Fibroblast of gingiva (primary cell): Measurements from ENCODE around the gene PHF20.
"Not testable (repeated sequence)": the region's sequence is repeated elsewhere in the genome, so short reads cannot be mapped to it uniquely, and the experiment has no call there.

Experiments
- DNase-seq: peaks from one replicate; pipeline ENCODE4 v3.0.0-alpha.2; 2011; ENCODE audit warnings: low read depth

The PHF20 gene

GRCh38 chr20:35885212-35885611 is 113.4 kb downstream of the PHF20 start:
- DNase-seq = no peak

GRCh38 chr20:35886537-35886936 is 114.7 kb downstream of the PHF20 start:
- DNase-seq = no peak

- no peak for DNase-seq
These were observed 115.7 kb downstream of the PHF20 start for GRCh38 chr20:35887393-35888064.

DNA sequence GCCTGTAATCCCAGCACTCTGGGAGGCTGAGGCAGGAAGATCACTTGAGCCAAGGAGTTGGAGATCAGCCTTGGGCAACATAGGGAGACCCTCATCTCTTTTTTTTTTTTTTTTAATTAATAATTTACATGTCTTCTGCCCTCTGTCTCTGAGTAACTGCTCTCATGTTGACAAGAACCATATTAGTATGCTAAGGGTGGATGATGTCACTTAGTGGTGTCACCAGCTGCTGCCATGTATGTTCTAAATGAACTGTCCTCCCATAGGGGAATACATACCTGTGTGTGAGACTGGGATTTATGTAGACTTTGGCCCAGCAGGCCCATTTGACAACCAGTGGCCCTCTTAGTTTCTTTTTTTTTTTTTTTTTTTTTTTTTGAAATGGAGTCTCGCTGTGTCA is 116.8 kb downstream of the PHF20 start:
- peak; percentile 34 for DNase-seq

DNA sequence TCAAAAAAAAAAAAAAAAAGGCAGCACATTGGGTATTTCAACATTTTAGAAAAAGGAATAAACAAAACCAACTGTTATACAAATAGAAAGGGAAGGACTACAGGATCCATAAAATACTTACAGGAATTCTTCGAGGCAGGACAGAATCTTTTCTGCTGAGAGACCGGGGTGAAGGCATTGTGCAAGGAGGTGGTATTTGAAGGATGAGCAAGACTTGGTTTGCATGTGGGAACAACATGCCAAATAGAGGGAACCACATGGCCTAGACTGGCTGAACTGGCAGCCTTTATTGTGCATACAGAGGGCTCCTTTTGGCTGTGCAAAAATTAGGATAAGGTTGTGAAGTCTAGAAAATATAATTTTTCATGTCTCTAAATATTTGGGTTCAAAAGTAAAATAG is 119.6 kb downstream of the PHF20 start:
- peak; percentile 95 for DNase-seq

- no peak for DNase-seq
These were observed 121.1 kb downstream of the PHF20 start for GRCh38 chr20:35892871-35893270.

DNA sequence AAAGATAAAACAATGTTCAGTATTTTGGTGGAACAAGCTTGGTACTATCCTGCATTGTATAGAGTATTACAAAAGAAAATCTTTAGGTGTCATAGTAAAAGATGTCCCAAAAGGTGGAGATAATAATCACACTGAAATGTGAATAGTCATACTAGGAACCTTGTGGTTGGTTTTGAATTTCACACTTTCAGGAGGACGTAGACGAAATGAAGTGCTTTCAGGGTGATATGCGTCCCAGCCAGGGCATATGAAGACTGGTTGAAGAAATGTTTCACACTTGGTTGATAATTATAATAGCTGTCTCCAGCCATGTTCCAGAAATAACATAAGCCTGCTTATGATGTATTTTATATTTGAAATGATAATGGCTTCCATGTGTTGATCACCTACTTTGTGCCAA is 122.1 kb downstream of the PHF20 start:
- no peak for DNase-seq

GRCh38 chr20:35895516-35895915 is 123.7 kb downstream of the PHF20 start:
- DNase-seq = not testable (repeated sequence)

- DNase-seq = peak; percentile 65
These were observed 127.2 kb downstream of the PHF20 start for GRCh38 chr20:35899064-35899463.

DNA sequence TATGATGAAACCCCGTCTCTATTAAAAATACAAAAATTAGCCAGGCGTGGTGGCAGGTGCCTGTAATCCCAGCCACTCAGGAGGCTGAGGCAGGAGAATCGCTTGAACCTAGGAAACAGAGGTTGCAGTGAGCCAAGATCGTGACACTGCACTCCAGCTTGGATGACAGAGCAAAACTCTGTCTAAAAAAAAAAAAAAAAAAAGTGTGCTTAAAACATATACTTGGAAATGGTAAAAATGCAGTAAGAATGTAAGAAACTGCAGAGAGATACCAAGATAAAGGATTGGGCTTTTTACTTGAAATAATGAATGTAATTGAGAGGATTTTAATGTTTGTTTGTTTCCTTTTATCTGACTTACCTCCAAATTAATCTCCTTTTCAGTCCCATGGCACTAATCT is 129.4 kb downstream of the PHF20 start:
- DNase-seq = not testable (repeated sequence)

GRCh38 chr20:35901678-35902544 is 130.1 kb downstream of the PHF20 start:
- peak; percentile 85 for DNase-seq

- DNase-seq = no peak
These were observed 130.7 kb downstream of the PHF20 start for GRCh38 chr20:35902545-35902941.

GRCh38 chr20:35903843-35904242 is 132.0 kb downstream of the PHF20 start:
- DNase-seq = no peak

- DNase-seq = no peak
These were observed 133.3 kb downstream of the PHF20 start for GRCh38 chr20:35904982-35905663.

GRCh38 chr20:35907017-35907701 is 135.3 kb downstream of the PHF20 start:
- DNase-seq = no peak

- no peak for DNase-seq
These were observed 136.2 kb downstream of the PHF20 start for GRCh38 chr20:35908007-35908406.

GRCh38 chr20:35909176-35909575 is 137.4 kb downstream of the PHF20 start:
- DNase-seq = no peak

GRCh38 chr20:35909796-35910195 is 138.0 kb downstream of the PHF20 start:
- no peak for DNase-seq

GRCh38 chr20:35910254-35910653 is 138.4 kb downstream of the PHF20 start:
- DNase-seq = no peak

- no peak for DNase-seq
These were observed 141.1 kb downstream of the PHF20 start for GRCh38 chr20:35912881-35913280.

- no peak for DNase-seq
These were observed 145.3 kb downstream of the PHF20 start for GRCh38 chr20:35917077-35917476.

DNA sequence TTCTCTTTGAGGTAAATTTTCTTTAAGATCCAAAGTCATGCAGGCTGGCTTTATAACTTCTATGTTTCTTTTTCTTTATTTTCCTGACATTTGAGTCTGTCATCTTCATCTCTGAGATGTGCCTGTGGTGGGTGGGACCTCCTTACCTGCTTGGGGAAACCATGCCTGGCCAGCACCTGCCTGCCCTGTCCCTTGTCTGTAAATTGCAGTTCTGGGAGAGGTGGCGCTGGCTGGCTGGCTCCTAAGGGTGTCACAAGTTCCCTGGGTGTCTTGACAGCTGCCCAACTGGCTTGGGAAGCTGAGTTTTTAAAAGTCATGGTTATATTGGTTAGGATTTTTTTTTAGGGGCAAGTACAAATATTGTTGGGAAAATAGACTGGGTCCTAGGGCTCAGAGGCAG is 146.2 kb downstream of the PHF20 start:
- DNase-seq = no peak
